Ectodermal cell (in vitro differentiated cells): ENCODE results near the gene UFM1.

Experiments used
- H3K27ac ChIP-seq: 2 replicates; pipeline ENCODE4 v1.7.0; 2013; ENCODE audit warnings: mild to moderate bottlenecking, low read depth, low read length; ENCODE audit not compliant: insufficient read depth, poor library complexity, severe bottlenecking
- H3K27me3 ChIP-seq: 2 replicates; pipeline ENCODE4 v1.7.0; 2013; ENCODE audit warnings: mild to moderate bottlenecking, low read length; ENCODE audit not compliant: insufficient read depth, control insufficient read depth, poor library complexity, severe bottlenecking
- H3K36me3 ChIP-seq: one replicate; pipeline ENCODE4 v1.7.0; 2013; ENCODE audit warnings: low read length; ENCODE audit not compliant: control insufficient read depth, insufficient read depth
- H3K4me1 ChIP-seq: one replicate; pipeline ENCODE4 v1.7.0; 2013; ENCODE audit warnings: low read length; ENCODE audit not compliant: control insufficient read depth, insufficient read depth
- H3K4me3 ChIP-seq: 2 replicates; pipeline ENCODE4 v1.7.0; 2013; ENCODE audit warnings: low read depth, low read length, control low read depth; ENCODE audit not compliant: insufficient read depth
- H3K9me3 ChIP-seq: 2 replicates; pipeline ENCODE4 v1.7.0; 2013; ENCODE audit warnings: mild to moderate bottlenecking, low read length, moderate library complexity; ENCODE audit not compliant: control insufficient read depth
- WGBS, 2 experiments: methylation state at CpG; one replicate each; pipeline ENCODE4 v1.1.7; 2013; ENCODE audit warnings: missing lambda C conversion rate in 2 of 2; 5-methylcytosine and 5-hydroxymethylcytosine counted together

Gene UFM1

DNA sequence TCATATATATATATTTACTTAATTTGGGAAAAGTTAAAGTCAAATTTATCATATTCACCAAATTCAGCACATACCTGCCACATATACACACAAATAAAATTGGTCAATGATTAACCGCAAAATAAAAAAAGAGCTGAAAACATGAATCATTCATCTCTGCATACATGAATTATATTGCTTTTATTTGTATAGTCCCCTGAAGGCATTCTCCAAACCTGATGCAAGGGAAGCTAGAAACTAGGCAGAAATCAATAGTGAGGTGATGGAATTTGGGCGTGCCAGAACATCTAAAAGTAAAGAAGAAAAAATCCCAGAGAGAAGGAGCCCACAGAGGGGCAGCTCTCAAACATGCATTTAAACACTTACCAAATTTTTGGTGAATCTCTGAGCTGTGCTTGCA lies 60.1 kb downstream of the UFM1 start:
- no peak overlapping the region for H3K4me3 ChIP-seq
- H3K9me3 ChIP-seq, result no peaks in the 10 kb centered on the region
- H3K27me3 ChIP-seq, result no peaks in the 10 kb centered on the region
- H3K27ac ChIP-seq, result no peak overlapping the region
- no peaks in the 10 kb centered on the region for H3K36me3 ChIP-seq
- WGBS, 2 experiments, result 100% methylated on average over 2 of the region's 2 CpGs
- H3K4me1 ChIP-seq, result no peaks in the 10 kb centered on the region

DNA sequence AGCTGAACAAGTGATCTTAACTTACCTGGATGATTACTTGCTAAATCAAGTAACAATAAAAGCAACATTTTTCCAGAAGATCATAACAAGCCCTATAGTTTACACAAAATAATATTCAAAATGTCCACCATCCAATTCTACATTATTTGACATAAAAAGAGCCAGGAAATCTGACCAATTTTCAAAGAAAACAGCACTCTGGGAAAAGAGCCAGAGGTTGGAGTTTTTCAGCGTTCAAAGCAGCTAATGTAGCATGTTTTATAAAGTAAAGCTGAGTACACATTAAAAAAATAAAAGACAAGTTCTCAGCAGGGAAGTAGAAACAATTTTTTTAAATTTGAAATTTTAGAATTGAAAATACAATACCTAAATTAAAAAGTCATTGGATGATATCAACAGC lies 62.6 kb downstream of the UFM1 start:
- H3K27ac ChIP-seq, result no peak overlapping the region
- 100% methylated on average over 1 of the region's 1 CpG; no CpG with 5 or more reads in 1 of the 2 experiments for WGBS, 2 experiments
- no peaks in the 10 kb centered on the region for H3K36me3 ChIP-seq
- no peaks in the 10 kb centered on the region for H3K9me3 ChIP-seq
- H3K4me1 ChIP-seq, result no peaks in the 10 kb centered on the region
- no peak overlapping the region for H3K4me3 ChIP-seq
- no peaks in the 10 kb centered on the region for H3K27me3 ChIP-seq
